Spleen (tissue), 11 donors: ENCODE results near the gene PLCB3. TPM values are rescaled to one million over a fixed set of nuclear protein-coding genes. Genes with fewer than 3 reads are reported as not detected.

ENCODE experiments used
- DNase-seq: peaks from one replicate; pipeline ENCODE4 v3.0.0-alpha.2; 2020
- H3K27ac ChIP-seq, 8 donors: fragments of 200-600 bp; sonication (generic) in 7 of 8; 1 replicate in 4 of 8; 2 replicates in 4 of 8; pipeline versions ENCODE4 v1.5.0 to v1.8.0; 2016 to 2021; ENCODE audit warnings: inconsistent platforms in 4 of 8, mild to moderate bottlenecking in 4 of 8, moderate library complexity in 1 of 8
- H3K27me3 ChIP-seq, 7 donors: fragments of 200-600 bp; sonication (generic) in 6 of 7; replicated peaks in 1 of 7; 1 replicate in 4 of 7; 2 replicates in 3 of 7; pipeline versions ENCODE4 v1.5.0 to v1.8.0; 2016 to 2021; ENCODE audit warnings: inconsistent platforms in 3 of 7, mild to moderate bottlenecking in 1 of 7
- H3K36me3 ChIP-seq, 6 donors: fragments of 200-600 bp; sonication (generic) in 5 of 6; 1 replicate in 4 of 6; 2 replicates in 2 of 6; pipeline versions ENCODE4 v1.5.0 to v1.8.0; 2016 to 2021; ENCODE audit warnings: inconsistent platforms in 2 of 6
- H3K4me1 ChIP-seq, 6 donors: fragments of 200-600 bp; sonication (generic) in 5 of 6; 1 replicate in 3 of 6; 2 replicates in 3 of 6; pipeline versions ENCODE4 v1.5.0 to v1.8.0; 2016 to 2021; ENCODE audit warnings: inconsistent platforms in 3 of 6
- H3K4me3 ChIP-seq, 8 donors: fragments of 200-600 bp; sonication (generic) in 7 of 8; 1 replicate in 4 of 8; 2 replicates in 4 of 8; pipeline versions ENCODE4 v1.5.0 to v1.8.0; 2016 to 2021; ENCODE audit warnings: inconsistent platforms in 4 of 8, mild to moderate bottlenecking in 4 of 8, moderate library complexity in 2 of 8
- H3K9me3 ChIP-seq, 8 donors: fragments of 200-600 bp; sonication (generic) in 7 of 8; 1 replicate in 4 of 8; 2 replicates in 4 of 8; pipeline versions ENCODE4 v1.5.0 to v1.8.0; 2016 to 2021; ENCODE audit warnings: inconsistent platforms in 4 of 8
- CTCF ChIP-seq, 11 experiments: fragments of 200-600 bp in 7 of 11; fragments of 450-650 bp in 4 of 11; sonication (generic) in 4 of 11; IDR thresholded peaks in 8 of 11; conservative IDR thresholded peaks in 3 of 11; 1 replicate in 7 of 11; 2 replicates in 4 of 11; pipeline versions ENCODE4 v1.4.0 to v1.8.0; 2016 to 2021; ENCODE audit warnings: antibody characterized with exemption in 11 of 11, inconsistent platforms in 4 of 11, mild to moderate bottlenecking in 1 of 11
- POLR2A ChIP-seq, 3 donors: fragments of 450-650 bp; IDR thresholded peaks; one replicate each; pipeline ENCODE4 v1.5.1; 2017; ENCODE audit warnings: antibody characterized with exemption in 3 of 3, mild to moderate bottlenecking in 1 of 3
- POLR2AphosphoS5 ChIP-seq, 3 donors: sonication (generic); formaldehyde crosslinking; IDR thresholded peaks; one replicate each; pipeline ENCODE4 v1.5.1; 2017; ENCODE audit warnings: antibody characterized with exemption in 3 of 3
- WGBS, 5 donors: extraction: QIAGEN DNeasy Blood & Tissue Kit in 3 of 5; methylation state at CpG; one replicate each; pipeline versions ENCODE4 v1.1.5 to v1.1.7; 2013 to 2018; 5-methylcytosine and 5-hydroxymethylcytosine counted together
- intact Hi-C: fragments of 100-400 bp; cut with DNase I; formaldehyde crosslinking; loops from one replicate; pipeline ENCODE4 v1.15.0; 2023; ENCODE audit warnings: low total_unique reads
- polyA plus RNA-seq, 3 donors: library from polyadenylated mRNA; stranded (reverse); fragments of 200-250 nt; gene quantifications; one replicate each; pipeline ENCODE4 v1.2.1, GENCODE V29; 2013
- total RNA-seq, 7 donors: library from RNA; depleted of rRNA in 3 of 7; stranded (reverse); fragments of >200 nt in 3 of 7; fragmentation: NEBNext Ultra II Directional in 4 of 7; extraction: Animal tissue kit (Norgen Biotek cat#: 25700) in 4 of 7; gene quantifications; one replicate each; pipeline versions ENCODE4 v1.1.0 to v1.2.1, GENCODE V29; 2016 to 2021
- donor health status: healthy with polysubstance abuse.
- donor health status: DM: no; HTN: no; CAD: no; lungs with moderate emphysema.
- donor health status: DM: no; HTN: no; CAD: no.
- donor health status: Bipolar disorder and iron deficiency.
- donor health status: healthy.
- donor health status: DM: no; HTN: no; CAD: no.
- donor health status: DM: yes; HTN: yes; CAD: no.

PLCB3 gene
- total and polyA plus RNA-seq, 10 donors: 3.8 to 28.3 (median 21.1) TPM

GRCh38 chr11:64240435-64241240 is 10.7 kb upstream of the PLCB3 start, which contains the start of gene FKBP2:
Gene FKBP2 (plus strand): TSS chr11:64241095. CDS start chr11:64242388, 1,293 bp downstream.
- H3K4me3 ChIP-seq: peak within 1 kb of the TSS; percentile 71 to 99 (median 86)
- WGBS, 5 donors: 1 to 2% (median 2%) methylated on average over 32 to 58 of the region's 58 CpGs
- H3K27ac ChIP-seq: peak within 1 kb of the TSS; percentile 86 to 100 (median 98)
- peaks cover 0 to 56% (median 28%) of the 10 kb centered on the region in 6 donors for H3K36me3 ChIP-seq
- peak; percentile 100 for DNase-seq
- no peaks in the 10 kb centered on the region for H3K9me3 ChIP-seq
- H3K4me1 ChIP-seq: peaks cover 23 to 90% (median 67%) of the 10 kb centered on the region in 6 donors
- no peak for TF ChIP-seq CTCF (IDR thresholded peaks at IDR 0.05 in 8 of 11, conservative IDR thresholded peaks at IDR 0.05 in 3 of 11)
- TF ChIP-seq POLR2AphosphoS5 (IDR thresholded peaks at IDR 0.05): peak; percentile 97 to 99 (median 99)
- TF ChIP-seq POLR2A (IDR thresholded peaks at IDR 0.05): peak in 2 of 3 donors; percentile 26 to 39
- H3K27me3 ChIP-seq: no peaks in the 10 kb centered on the region
- intact Hi-C loops: no loop called here

GRCh38 chr11:64241241-64241490 is 10.2 kb upstream of the PLCB3 start:
- TF ChIP-seq POLR2A (IDR thresholded peaks at IDR 0.05): no peak
- peak in 2 of 11 experiments; percentile 9 to 39 for TF ChIP-seq CTCF (IDR thresholded peaks at IDR 0.05 in 8 of 11, conservative IDR thresholded peaks at IDR 0.05 in 3 of 11)
- peaks cover 0 to 51% (median 28%) of the 10 kb centered on the region in 6 donors for H3K36me3 ChIP-seq
- peaks cover 23 to 90% (median 66%) of the 10 kb centered on the region in 6 donors for H3K4me1 ChIP-seq
- 0 to 2% (median 1%) methylated on average over 23 to 24 of the region's 24 CpGs for WGBS, 5 donors
- H3K27ac ChIP-seq: peak overlapping the region; percentile 86 to 100 (median 98)
- H3K9me3 ChIP-seq: no peaks in the 10 kb centered on the region
- H3K27me3 ChIP-seq: no peaks in the 10 kb centered on the region
- H3K4me3 ChIP-seq: peak overlapping the region; percentile 71 to 99 (median 86)
- DNase-seq: peak; percentile 100
- intact Hi-C loops: no loop called here

GRCh38 chr11:64241491-64242374 is 9.6 kb upstream of the PLCB3 start:
- H3K4me1 ChIP-seq: peaks cover 23 to 88% (median 65%) of the 10 kb centered on the region in 6 donors
- H3K27ac ChIP-seq: peak overlapping the region; percentile 86 to 100 (median 98)
- peak overlapping the region; percentile 71 to 99 (median 86) for H3K4me3 ChIP-seq
- H3K9me3 ChIP-seq: no peaks in the 10 kb centered on the region
- no peak for DNase-seq
- TF ChIP-seq POLR2A (IDR thresholded peaks at IDR 0.05): no peak
- TF ChIP-seq CTCF (IDR thresholded peaks at IDR 0.05 in 8 of 11, conservative IDR thresholded peaks at IDR 0.05 in 3 of 11): peak in 2 of 11 experiments; percentile 11 to 36
- TF ChIP-seq POLR2AphosphoS5 (IDR thresholded peaks at IDR 0.05): peak; percentile 56 to 74 (median 71)
- H3K27me3 ChIP-seq: no peaks in the 10 kb centered on the region
- intact Hi-C loops: no loop called here
- WGBS, 5 donors: 0 to 1% (median 1%) methylated on average over 28 to 63 of the region's 63 CpGs
- peaks cover 0 to 48% (median 28%) of the 10 kb centered on the region in 6 donors for H3K36me3 ChIP-seq
